ENCODE measurements around the gene MGAT5.

Gene MGAT5

DNA sequence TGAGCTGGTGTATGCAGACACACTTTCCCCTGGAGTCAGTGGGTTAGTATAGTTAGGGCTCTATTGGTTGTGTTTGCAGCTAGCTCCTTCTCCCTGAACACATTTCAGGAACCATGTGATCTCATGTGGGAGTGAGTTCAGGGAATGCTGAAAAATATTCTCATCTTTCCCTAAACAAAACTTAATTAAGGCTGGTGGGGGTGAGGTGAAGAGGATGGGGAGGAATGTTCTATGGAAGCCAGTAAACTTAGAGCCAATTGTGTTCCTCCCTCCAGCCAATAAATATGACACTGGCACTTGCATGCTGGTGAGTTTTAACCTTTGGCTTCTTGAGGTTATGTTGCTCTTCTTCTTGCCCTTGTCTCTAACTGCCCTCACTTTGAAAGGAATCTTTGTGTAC, 952 bp downstream of the MGAT5 start:
- no peak for DNase-seq (ENCODE audit: low read depth in 2 of 2)

DNA sequence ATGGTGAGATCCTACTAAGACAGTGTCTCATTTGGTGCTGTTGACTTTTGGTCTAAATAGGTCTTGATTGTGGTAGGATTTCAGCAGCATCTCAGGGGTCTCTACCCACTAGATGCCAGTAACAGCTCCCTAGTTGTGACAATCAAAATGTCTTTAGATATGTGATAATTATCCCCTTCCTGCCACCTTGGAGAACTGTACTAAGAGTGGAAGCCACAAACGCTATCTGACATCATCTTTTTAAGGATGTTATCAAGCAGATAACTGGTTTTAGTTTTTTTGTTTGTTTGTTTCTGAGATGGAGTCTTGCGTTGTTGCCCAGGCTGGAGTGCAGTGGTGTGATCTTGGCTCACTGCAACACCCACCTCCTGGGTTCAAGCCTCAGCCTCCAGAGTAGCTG, 3.1 kb downstream of the MGAT5 start:
- DNase-seq (ENCODE audit: low read depth in 2 of 2) = no peak

DNA sequence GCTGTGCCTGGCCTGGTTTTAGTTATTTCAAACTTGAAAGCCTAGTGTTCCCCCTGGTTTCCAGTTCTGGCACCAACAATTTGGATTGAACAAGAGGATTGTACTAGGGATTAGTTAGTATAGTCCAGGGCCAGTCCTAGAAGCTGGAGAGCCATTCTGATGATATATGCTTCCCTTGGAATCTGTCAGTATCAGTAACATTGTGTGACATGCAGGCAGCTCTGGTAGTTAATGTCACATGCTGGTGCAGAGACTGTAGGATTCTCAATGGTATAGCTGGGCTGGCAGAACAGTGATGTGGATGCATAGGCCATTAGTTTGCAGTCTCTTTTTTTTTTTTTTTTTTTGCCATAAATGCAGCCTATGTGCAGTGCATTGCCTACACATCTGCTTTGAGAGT, 3.6 kb downstream of the MGAT5 start:
- DNase-seq (ENCODE audit: low read depth in 2 of 2) = no peak

DNA sequence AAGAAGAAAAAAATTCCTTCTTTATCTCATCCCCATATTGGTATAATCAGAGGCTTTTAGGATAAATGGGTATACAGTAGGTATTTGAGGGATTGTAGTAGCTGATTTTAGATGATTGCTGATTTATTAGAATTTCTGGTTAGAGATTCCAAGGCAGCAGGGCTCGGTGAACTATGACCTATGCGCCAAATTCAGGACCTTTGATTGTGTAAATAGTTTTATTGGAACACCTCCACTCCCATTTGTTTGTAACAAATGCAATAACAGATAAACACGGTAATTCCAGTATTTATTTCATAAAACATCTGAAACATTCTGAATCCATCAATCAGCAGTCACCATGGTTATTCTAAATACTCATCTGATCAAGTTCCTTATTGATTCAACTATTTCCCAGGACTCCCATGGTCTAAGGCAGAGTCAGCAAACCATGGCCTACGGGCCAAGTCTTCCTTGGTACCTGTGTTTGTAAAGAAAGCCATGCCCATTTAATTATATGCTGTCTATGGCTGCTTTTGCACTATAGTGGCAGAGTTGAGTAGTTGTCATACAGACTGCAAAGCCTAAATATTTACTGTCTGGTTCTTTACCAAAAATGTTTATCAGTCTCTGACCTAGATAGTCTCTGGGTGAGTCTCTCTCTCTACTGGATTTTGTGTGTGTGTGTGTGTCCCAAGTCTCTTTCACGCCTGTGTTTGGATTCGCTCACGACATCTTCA, 4.3 kb downstream of the MGAT5 start:
- DNase-seq (ENCODE audit: low read depth in 2 of 2) = no peak

DNA sequence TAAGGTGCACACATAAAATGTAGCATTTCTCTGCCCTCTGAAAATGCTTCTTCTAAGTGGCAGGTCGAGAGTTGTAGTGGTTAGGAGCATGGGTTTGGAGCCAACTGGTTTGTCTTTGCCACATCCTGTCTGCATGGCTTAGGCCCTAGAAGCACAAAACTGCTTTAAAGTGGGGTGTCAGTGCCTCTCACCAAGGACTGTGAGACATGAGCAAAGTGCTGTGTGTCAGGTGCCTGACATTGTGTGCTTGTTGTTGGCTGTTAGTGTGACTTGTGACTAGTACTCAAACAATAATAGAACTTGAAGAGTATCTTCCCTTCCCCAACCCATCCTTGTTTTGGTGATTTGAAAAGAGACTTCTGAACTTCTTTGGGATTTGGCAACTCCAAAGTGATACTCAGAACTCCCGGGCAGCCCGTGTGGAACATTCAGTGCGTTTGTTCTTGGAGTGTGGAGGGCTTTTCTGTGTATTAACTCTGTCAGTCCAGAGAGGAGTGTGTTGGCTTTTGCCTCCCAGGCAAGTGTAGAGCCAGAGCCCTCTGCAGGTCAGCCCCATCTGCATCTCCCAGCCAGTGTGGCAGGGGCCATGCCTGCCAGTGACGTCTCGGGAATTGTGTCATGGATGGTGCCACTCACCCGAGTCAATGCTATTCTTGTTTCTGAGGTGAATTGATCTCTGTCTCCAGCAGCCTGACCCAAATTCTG, 5.0 kb downstream of the MGAT5 start:
- no peak for DNase-seq (ENCODE audit: low read depth in 2 of 2)

DNA sequence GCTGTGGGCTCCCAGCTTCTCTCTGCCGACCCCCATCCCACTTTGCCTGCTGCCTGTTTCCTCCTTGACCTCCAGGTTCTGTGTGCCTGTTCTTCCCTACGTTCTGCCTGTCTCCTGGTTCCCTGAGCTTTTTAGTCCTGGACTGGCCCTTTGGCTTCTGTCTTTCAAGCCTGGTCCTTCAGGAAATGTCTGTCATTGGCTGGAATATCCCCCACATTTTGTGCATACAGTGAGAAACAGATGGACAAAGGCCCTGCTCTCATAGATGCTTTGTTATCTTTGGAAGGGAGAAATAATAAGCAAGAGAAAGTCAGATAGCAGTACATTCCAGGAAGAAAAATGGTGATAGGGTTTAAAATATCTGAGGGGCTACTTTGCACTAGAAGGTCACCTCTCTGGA, 5.7 kb downstream of the MGAT5 start:
- DNase-seq (ENCODE audit: low read depth in 2 of 2) = no peak

DNA sequence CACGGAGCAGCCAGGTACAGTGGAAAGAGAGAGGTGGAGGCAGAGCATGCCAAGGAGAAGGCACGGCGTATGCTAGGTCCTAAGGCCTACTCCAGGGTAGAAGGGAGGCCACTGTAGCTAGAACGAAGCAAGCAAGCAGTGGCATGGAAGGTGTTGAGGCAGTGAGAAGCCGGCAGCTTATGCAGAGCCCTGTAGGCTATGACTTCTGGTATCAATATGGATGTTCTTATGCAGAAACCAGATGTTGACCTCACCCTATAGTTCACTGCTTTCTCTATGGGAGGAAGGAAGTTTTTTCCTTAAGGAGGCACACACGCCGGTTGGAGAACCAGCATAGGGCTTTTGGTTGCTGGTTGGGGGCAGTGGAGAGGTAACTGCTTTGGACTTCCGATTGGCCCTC, 6.1 kb downstream of the MGAT5 start:
- no peak for DNase-seq (ENCODE audit: low read depth in 2 of 2)

DNA sequence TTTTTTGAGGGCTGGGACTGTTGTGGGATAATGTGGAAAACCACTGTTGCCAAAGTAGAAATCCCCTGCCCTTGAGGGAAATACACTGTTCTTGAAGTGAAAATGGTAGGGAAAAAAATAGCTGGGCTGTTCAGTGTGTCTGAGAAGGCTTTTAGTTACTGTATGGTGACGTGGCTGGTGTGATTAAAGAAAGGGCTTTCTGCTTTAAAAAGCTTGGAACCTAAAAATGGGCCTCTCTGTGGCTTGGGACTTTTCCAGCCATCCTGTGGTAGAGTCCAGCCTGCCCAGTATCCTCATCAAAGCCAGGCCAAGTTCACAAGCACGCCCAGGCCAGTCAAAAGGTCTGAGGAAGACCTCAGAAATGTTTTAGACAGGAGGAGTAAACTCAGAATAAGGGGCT, 6.8 kb downstream of the MGAT5 start:
- no peak for DNase-seq (ENCODE audit: low read depth in 2 of 2)

DNA sequence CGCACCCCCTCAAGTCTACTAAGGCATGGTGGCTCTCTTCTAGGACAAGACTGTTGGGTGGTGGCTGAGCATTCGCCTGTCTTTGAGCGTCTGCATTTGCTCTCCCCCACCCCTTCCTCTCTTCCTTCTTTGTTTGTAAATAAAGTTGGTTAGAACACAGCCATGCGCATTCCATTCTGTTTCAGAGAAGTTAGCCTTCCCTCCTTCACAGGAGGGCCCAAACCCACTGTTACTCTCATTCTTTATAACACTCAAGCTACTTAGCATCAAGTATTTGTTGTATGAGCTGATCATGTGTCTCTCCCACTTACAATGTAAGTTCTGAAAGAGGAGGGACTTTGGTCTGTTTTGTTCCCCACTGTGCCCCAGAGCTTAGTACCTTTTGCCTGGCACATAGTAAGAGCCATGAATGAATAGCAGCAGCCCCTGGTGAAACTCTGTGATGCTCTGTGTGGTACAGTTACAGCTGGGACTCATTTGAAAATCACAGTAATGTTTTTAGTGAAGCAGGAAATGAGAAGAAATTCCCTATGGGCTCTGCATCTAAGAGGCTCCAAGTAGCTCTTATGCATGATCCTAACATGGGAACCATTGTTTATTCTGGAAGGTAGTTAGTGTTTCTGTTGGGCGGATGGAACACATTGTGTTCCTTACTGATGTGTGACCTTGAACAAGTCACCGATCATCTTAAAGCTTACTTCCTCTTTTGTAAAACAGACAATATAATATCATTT, 7.7 kb downstream of the MGAT5 start:
- DNase-seq (ENCODE audit: low read depth in 2 of 2) = no peak

DNA sequence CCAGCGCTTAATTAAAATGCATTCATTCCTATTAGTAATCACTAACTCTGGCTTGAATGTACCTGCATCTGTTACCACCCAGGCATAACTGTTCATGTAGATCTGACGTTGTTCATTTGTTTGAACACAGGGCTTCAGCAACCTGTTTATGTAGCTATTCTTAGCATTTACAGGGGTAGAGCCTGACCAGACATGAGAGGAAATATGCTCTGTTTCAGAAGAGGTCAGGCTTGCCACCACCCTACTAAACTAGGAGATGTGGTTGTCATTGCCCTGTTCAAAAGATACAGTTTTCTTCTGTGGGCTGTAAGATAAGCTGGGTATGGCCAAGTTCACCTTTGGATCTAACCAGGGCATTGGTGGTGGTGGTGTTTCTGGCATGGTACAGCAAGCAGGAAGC, 8.8 kb downstream of the MGAT5 start:
- no peak for DNase-seq (ENCODE audit: low read depth in 2 of 2)

DNA sequence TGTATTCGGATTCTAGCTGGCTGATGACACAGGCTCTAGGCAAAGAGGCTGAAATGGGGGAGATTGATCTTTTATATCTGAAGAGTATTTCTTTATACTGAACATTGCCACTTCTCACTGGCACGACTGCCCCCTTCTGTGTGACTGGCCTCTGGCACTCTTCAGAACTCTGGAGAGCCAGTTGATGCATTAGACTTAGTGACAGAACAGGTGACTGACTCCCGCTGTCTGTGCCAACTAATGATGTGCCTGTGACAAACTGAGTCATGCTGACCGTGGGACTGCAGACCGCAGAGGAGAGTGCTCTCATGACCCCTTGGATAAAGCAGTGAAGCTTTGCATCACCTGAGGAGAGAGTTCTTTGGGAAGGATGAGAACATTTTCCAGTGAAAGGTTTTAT, 14.4 kb downstream of the MGAT5 start:
- DNase-seq (ENCODE audit: low read depth in 2 of 2) = no peak

DNA sequence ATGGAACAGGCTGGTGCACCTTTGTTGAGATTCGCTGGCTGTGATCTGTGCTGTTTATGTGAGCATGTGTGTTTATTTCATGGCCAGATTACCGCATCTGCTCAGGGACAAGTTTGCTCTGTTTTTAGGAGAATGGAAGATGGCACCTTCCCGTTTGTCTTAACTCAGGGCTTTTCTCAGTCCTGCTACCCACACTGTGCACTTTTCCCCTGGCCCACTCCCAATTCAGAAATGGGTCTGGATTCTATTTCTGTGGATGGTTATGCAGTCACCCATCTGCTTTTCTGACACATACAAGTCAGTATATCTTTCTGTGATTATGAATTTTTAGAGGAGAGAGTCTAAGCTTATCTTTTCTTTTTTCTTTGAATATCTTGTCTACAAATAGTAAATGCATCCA, 15.4 kb downstream of the MGAT5 start:
- no peak for DNase-seq (ENCODE audit: low read depth in 2 of 2)

DNA sequence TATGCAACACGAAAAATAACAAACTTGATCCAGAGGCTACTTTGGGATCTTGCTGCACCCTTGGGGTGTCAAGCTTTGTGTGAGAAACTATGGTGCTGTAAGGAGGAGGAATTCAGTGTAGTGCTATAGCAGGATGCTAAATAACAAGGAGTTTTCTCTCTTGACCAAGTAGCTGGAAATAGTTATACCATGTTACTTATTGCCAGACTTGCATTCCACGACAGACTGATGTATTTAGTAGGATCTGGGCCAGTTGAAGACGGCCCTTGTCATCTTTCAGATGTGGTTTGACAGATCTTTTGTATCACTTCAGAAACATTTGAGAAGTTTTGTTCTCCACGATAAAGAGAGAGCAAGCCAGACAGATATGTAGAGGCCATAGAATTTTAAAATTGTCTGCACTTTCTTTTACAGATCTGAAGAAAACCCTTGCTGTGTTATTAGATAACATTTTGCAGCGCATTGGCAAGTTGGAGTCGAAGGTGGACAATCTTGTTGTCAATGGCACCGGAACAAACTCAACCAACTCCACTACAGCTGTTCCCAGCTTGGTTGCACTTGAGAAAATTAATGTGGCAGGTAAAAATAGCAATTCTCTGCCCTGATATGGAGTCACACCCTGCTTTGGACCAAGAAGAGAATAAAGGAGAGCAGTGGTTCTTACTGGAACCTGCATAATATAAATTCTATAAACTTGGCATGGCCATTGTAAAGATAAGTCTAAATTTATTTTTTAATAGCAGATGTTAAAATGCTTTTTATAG, 16.3 kb downstream of the MGAT5 start:
- DNase-seq (ENCODE audit: low read depth in 2 of 2) = no peak

DNA sequence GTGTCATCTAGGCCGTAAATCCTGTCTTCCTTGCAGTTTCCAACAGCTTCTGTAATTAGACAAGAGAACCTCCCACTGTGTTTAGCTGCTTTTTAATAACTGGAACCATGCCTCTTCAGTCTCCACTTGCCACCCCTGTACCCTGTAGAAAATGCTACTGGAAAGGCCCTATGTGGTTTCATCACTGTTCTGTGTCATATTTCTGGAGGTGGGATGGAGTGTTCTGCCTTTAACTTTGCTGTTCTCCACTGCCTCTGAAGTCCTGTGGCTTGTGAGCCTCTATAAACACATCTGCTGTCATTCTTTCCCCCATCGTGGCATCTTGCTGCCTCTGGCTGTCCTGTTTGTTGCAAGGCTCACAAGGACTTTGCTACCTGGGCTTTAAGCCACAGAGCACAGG, 17.9 kb downstream of the MGAT5 start:
- DNase-seq (ENCODE audit: low read depth in 2 of 2) = no peak

DNA sequence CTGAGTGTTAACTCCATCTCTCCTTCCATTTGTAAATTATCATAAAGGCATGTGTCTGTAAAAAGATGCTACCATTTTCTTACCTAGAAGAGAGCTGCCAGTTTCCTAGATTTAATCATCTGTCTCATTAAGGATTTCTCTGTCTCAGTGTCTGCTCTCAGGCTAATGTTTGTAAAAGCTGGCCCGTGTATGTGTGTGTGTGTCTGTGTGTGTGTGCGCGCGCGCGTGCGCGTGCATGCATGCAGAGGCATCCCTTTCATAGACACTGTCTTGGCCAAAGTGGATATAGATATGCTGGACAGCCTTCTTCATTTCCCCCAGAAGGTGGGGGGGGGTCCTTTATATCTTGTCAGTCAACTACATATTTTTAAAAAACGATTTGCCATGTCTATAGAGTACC, 18.9 kb downstream of the MGAT5 start:
- no peak for DNase-seq (ENCODE audit: low read depth in 2 of 2)

DNA sequence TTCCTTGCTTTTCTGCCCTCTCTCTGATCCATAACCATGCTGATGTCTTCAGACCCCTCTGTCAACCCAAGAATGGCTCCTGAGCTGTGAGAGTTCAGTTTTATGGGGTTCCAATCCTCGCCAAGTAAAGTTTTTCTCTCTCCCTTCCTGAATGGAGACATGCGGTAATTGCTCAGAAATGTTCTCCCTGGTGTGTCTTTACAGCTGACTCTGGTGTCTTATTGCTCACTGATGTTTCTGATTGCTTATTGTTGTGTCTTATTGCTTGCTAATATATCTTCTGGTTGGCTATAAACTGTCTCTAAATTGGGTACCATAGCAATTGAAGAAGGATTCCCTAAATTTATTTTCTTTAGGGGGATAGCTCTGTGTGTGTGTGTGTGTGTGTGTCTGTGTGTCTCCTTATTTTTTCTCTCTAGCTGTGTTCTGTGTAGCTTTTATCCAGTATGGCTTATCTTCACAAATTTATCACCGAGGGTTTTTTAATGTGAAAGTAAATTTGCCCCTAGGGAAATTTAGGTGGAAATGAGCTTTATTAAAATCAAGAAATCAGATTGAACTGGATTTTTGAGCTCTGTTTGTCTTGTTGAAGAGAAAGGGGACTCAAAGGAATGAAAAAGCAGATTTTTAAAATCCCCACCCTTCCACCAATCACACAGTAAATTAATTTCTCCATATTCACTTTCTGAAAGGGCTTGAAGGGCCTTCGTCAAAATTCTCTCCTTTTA, 19.5 kb downstream of the MGAT5 start:
- DNase-seq (ENCODE audit: low read depth in 2 of 2) = no peak

DNA sequence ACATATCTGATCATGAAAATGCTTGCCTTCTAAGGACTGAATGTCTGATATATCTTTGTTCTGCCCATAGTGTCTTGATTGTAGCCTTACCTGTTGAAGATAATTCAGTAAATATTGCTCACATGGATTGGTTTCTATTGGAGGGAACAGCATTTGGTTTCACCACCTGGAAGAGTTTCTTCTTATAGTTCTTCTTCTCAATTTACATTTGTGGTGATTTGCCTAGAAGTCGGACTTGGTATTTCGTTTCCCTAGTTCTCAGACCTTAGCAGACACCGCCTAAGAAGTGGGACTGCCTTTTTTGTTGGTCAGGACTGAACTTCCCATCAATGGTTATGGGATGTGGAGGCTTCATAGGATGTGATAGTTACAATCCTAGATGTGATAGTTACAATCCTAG, 20.2 kb downstream of the MGAT5 start:
- no peak for DNase-seq (ENCODE audit: low read depth in 2 of 2)

DNA sequence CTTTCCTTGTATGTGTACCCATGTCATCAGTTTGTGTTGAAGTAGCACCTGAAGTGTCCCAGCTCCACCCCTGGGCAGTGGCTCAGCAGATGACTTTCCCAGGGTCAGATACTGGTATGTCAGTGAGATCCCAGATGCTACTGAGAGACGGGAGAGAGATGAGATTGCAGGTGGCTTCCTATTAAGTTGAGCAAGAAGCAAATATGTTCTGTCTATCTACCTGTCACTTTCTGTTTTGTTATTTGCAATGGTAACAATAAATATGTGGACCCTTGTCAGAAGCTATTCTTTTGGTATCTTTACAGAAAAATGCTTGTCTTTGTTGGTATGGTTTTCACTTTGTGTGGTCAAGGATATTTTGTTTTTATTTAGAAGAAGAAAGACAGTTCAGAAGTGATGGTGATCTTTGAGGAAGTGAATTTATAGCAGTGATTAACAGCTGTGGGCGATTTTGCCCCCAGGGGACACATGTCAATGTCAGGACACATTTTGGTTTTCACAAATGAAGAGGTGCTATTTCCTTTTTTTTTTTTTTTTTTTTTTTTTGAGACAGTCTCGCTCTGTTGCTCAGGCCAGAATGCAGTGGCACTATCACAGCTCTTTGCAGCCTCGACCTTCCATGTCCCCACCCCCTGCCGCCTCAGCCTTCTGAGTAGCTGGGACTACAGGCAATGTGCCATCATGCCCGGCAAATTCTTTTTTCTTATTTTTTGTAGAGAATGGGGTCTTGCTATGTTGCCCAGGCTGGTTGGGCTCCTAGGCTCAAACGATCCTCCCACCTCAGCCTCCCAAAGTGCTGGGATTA, 21.4 kb downstream of the MGAT5 start:
- DNase-seq (ENCODE audit: low read depth in 2 of 2) = no peak

DNA sequence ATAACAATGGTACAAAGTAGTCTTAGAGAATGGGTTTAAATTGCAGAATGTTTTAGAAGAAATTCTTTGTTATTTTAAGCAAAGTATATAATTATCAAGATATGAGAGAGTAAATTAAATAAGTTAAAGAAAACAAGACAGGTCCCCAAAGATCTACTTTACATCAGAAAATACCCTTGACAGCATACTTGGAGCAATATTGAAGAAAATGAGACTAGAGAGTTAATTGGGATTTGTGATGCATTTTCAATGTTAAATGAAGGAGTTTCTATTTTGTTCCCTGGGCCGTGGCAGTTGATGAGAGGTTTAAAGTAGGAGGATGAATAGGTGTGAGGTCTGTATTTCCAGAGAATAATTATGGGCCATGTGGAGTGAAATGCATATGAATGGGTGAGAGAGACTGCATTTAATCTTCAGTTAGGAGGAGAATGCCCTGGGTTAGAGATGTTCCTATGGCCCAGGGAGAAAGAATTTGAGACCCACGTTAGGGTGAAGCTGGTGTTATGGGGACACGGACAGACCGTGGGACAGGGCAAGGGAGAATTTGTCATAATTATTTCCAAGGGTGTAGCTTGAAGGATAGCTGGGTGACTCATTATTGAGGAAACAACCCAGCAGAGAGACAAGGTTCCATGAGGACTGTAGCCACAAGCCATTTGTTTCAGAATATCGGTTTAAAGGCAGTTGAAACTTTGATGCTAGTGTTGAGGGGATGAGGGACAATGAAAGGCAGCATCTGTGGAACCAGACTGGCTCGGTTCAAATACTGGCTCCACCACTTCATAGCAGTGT, 22.7 kb downstream of the MGAT5 start:
- DNase-seq (ENCODE audit: low read depth in 2 of 2) = no peak

DNA sequence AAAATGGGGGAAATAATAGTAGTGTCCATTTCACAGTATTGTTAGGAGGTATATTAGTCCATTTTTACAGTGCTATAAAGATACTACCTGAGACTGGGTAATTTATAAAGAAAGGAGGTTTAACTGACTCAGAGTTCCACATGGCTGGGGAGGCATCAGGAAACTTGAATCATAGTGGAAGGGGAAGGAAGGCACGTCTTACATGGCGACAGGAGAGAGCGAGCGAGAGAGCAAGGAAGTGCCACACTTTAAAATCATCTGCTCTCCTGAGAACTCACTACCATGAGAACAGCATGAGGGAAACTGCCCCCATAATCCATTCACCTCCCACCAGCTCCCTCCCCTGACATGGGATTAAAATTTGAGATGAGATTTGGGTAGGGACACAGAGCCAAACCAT, 23.4 kb downstream of the MGAT5 start:
- DNase-seq (ENCODE audit: low read depth in 2 of 2) = no peak

Data from stimulated activated CD8-positive, alpha-beta memory T cell treated with anti-CD3 and anti-CD28 coated beads, Interleukin-15, amount 100 ng/mL, for 48 hours (primary cell).